Kidney capillary endothelial cell (primary cell): ENCODE results near the gene PTPRN2.
"Not testable (repeated sequence)": the region's sequence is repeated elsewhere in the genome, so short reads cannot be mapped to it uniquely, and the experiment has no call there.

ENCODE experiments used
- DNase-seq: peaks from one replicate; pipeline ENCODE4 v3.0.0-alpha.2; 2018; ENCODE audit warnings: low spot score

PTPRN2 gene

GRCh38 chr7:158366916-158367633 is 220.5 kb downstream of the PTPRN2 start:
- DNase-seq, result no peak

GRCh38 chr7:158366346-158366745 is 221.3 kb downstream of the PTPRN2 start:
- DNase-seq, result no peak

GRCh38 chr7:158365267-158365666 is 222.4 kb downstream of the PTPRN2 start:
- DNase-seq, result no peak

- no peak for DNase-seq
Measured at GRCh38 chr7:158364451-158364850, 223.2 kb downstream of the PTPRN2 start.

- DNase-seq, result no peak
Measured at GRCh38 chr7:158362912-158363905, 224.4 kb downstream of the PTPRN2 start.

- DNase-seq, result no peak
Measured at GRCh38 chr7:158362001-158362400, 225.6 kb downstream of the PTPRN2 start.

GRCh38 chr7:158361326-158361946 is 226.2 kb downstream of the PTPRN2 start:
- DNase-seq, result no peak

- DNase-seq, result no peak
Measured at GRCh38 chr7:158358926-158359645, 228.5 kb downstream of the PTPRN2 start.

- no peak for DNase-seq
Measured at GRCh38 chr7:158357898-158358821, 229.5 kb downstream of the PTPRN2 start.

GRCh38 chr7:158357106-158357897 is 230.3 kb downstream of the PTPRN2 start:
- DNase-seq, result no peak

GRCh38 chr7:158356454-158356853 is 231.2 kb downstream of the PTPRN2 start:
- DNase-seq, result no peak

GRCh38 chr7:158355456-158356065 is 232.1 kb downstream of the PTPRN2 start:
- no peak for DNase-seq

GRCh38 chr7:158354861-158355260 is 232.8 kb downstream of the PTPRN2 start:
- no peak for DNase-seq

- DNase-seq, result peak; percentile 19
Measured at GRCh38 chr7:158353606-158354570, 233.7 kb downstream of the PTPRN2 start.

GRCh38 chr7:158351899-158352729 is 235.5 kb downstream of the PTPRN2 start:
- DNase-seq, result not testable (repeated sequence)

GRCh38 chr7:158351481-158351880 is 236.1 kb downstream of the PTPRN2 start:
- DNase-seq, result no peak

- DNase-seq, result no peak
Measured at GRCh38 chr7:158351051-158351450, 236.6 kb downstream of the PTPRN2 start.
